Activated CD4-positive, alpha-beta memory T cell treated with anti-CD3 and anti-CD28 coated beads for 36 hours (primary cell): ENCODE results near the gene KRTAP5-5. TPM values are rescaled to one million over a fixed set of nuclear protein-coding genes. Genes with fewer than 3 reads are reported as not detected.
"Not testable (repeated sequence)": the region's sequence is repeated elsewhere in the genome, so short reads cannot be mapped to it uniquely, and the experiment has no call there.

Source experiments
- CTCF ChIA-PET: fragments of 350-600 bp; sonication (Branson Sonifier 250); formaldehyde crosslinking; loops from one replicate; lab custom pipeline; 2021; ENCODE audit warnings: antibody characterized with exemption, inconsistent platforms; lab: Charles Lee
- POLR2A ChIA-PET: fragments of 350-600 bp; sonication (Branson Sonifier 250); formaldehyde crosslinking; loops from one replicate; lab custom pipeline; 2021; ENCODE audit warnings: antibody characterized with exemption; lab: Charles Lee
- DNase-seq: peaks from one replicate; pipeline ENCODE4 v3.0.0-alpha.2; 2020
- H3K27ac Mint-ChIP-seq: one replicate; pipeline ENCODE4 v1.8.0; 2021; ENCODE audit warnings: mixed read lengths
- H3K27me3 Mint-ChIP-seq: one replicate; pipeline ENCODE4 v1.8.0; 2021; ENCODE audit warnings: mixed read lengths
- H3K36me3 Mint-ChIP-seq: one replicate; pipeline ENCODE4 v1.8.0; 2021; ENCODE audit warnings: mixed read lengths
- H3K4me1 Mint-ChIP-seq: one replicate; pipeline ENCODE4 v1.8.0; 2021; ENCODE audit warnings: low read depth, mixed read lengths
- H3K4me3 Mint-ChIP-seq: one replicate; pipeline ENCODE4 v1.8.0; 2021; ENCODE audit warnings: mild to moderate bottlenecking, mixed read lengths
- H3K9me3 Mint-ChIP-seq: one replicate; pipeline ENCODE4 v1.8.0; 2021; ENCODE audit warnings: mixed read lengths
- intact Hi-C: fragments of 100-400 bp; cut with micrococcal nuclease; formaldehyde crosslinking; loops from one replicate; pipeline ENCODE4 v1.15.1; 2023
- total RNA-seq, 2 experiments: library from RNA; stranded (reverse); gene quantifications; one replicate each; pipeline ENCODE4 v1.2.3, GENCODE V29; 2021

KRTAP5-5 gene
- total RNA-seq, 2 experiments from 2014 or later, result not detected

DNA sequence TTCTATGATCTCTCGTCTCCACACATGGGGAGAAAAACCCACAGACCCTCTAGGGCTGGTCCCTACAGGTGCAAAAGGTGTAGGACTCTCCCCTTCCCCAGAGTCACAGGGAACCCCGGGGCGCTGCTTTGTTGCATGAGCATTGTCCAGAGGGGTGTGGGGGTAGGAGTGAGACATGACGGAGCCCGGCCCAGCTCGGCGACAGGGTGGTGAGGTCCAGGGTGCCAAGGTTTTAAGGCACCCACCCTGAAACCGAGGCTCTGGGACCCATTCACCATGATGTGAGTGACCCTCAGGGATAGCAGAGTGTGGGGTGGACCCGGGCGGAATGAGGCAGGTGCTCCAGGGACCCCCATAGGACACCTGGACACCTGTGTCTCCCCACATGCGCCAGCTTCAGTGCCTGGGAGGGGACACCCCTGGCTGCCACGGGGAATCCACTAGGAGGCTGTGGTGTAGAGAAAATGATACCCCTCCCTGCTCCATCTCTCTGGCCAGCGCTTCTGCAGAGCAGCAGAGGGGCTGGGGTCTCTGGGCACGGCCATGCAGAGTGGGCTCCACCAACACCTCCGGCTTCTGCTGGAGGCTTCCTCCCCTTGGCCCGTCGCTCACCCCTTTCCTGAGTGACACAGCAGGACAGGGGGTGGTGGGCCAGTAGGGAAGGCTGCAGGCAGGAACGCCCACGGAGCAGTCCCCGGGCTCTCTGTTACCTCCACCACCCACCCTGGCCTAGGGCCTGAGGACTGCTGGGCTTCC lies 15.2 kb downstream of the KRTAP5-5 start:
- POLR2A ChIA-PET, result no interaction called here
- no peak overlapping the region for H3K4me3 Mint-ChIP-seq
- intact Hi-C loops, result no loop called here
- no peaks in the 10 kb centered on the region for H3K36me3 Mint-ChIP-seq
- no peaks in the 10 kb centered on the region for H3K4me1 Mint-ChIP-seq
- no peak for DNase-seq
- no peaks in the 10 kb centered on the region for H3K9me3 Mint-ChIP-seq
- H3K27me3 Mint-ChIP-seq, result peaks cover 8% of the 10 kb centered on the region
- no peak overlapping the region for H3K27ac Mint-ChIP-seq
- CTCF ChIA-PET, result interaction anchor here (0.9 kb wide), 1 partner anchor 49 kb away, joined by 4 read pairs; no protein-coding TSS in a partner anchor

DNA sequence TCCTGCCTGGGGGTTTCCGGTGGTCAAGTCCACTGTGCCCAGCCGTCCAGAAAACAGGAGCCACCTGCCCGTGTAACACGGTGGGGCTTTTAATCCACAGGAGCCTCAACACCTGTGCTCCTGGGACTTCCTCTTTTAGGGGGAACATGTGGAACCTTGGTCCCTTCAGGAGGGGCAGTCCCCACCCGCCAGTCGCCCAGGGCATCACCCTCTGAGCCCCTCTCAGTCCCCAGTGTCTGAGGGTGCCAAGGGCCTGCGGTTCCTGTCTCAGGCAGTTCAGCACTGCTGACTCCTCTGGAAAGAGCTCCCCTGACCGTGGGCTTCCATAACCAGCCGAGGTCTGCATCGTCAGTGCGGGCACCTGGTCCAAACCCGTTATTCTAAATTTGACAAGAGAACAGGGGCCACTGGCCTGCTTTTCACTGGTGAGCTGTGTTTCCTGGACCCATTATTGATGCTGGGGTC lies 15.8 kb downstream of the KRTAP5-5 start:
- no peaks in the 10 kb centered on the region for H3K9me3 Mint-ChIP-seq
- intact Hi-C loops, result no loop called here
- H3K36me3 Mint-ChIP-seq, result no peaks in the 10 kb centered on the region
- H3K4me3 Mint-ChIP-seq, result no peak overlapping the region
- H3K27me3 Mint-ChIP-seq, result peaks cover 2% of the 10 kb centered on the region
- ChIA-PET POLR2A (no interaction called here), CTCF (interaction anchor here (0.9 to 1.4 kb wide), 3 partner anchors 11 to 49 kb away, joined by 3 to 4 read pairs (median 4); no protein-coding TSS in a partner anchor)
- DNase-seq, result no peak
- no peaks in the 10 kb centered on the region for H3K4me1 Mint-ChIP-seq
- no peak overlapping the region for H3K27ac Mint-ChIP-seq

DNA sequence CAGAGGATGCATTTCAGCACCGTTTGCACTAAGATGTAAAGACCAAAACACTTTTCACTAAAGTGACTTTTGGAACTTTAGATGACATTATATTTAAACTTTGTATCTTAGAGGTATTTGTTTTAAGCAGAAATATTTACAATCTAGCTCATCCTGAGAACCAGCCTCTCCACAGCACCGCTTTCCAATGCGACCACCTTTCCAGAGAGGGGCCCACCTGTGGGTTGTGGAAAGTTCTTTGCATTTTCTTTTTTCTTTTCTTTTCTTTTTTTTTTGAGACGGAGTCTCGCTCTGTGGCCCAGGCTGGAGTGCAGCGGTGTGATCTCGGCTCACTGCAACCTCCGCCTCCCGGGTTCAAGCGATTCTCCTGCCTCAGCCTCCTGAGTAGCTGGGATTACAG lies 17.0 kb downstream of the KRTAP5-5 start:
- intact Hi-C loops, H3K36me3 Mint-ChIP-seq, POLR2A ChIA-PET, H3K4me3 Mint-ChIP-seq, H3K9me3 Mint-ChIP-seq, DNase-seq, H3K4me1 Mint-ChIP-seq, H3K27me3 Mint-ChIP-seq, H3K27ac Mint-ChIP-seq: not testable (repeated sequence)
- CTCF ChIA-PET, result interaction anchor here (0.7 to 1.4 kb wide), 4 partner anchors 9 to 151 kb away, joined by 3 to 4 read pairs (median 3); no protein-coding TSS in a partner anchor

DNA sequence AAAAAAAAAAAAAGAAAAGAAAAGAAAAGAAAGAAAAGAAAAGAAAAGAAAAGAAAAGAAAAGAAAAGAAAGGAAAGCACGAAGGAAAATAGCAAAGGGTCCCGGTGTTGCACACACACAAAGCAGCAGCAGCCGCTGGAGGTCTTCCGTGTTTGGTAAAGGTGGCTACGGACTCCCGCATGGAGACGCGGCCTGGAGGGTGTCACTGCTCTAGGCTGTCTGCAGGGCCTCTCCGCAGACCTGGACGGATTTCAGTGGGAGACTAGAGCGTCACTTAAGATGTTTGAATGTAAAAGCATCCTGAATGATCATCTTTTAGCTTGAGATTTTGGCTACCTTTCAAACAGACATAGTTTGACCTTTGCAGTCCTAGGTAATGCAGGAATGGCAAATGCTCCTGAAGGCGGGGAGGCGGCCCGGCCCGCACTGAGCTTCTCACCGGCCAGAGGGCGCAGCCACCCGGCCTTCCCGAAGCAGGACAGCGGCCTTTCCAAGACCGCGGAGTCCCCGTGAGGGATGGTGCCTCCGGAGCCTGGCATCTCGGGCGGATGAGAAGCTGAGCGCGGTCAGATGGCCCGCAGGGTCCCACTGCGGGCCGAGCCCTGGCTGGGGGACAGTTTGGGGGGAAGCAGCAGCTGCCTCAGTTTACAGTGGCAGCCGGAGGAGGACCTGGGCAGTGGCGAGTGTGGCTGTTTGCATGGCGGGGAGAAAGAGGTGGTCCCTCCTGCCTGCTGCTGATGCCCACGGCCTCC lies 18.5 kb downstream of the KRTAP5-5 start:
- ChIA-PET POLR2A (no interaction called here), CTCF (no interaction called here)
- Mint-ChIP-seq H3K27ac (no peak overlapping the region), H3K4me3 (no peak overlapping the region), H3K9me3 (no peaks in the 10 kb centered on the region), H3K27me3 (no peaks in the 10 kb centered on the region), H3K36me3 (no peaks in the 10 kb centered on the region), H3K4me1 (no peaks in the 10 kb centered on the region)
- no peak for DNase-seq
- intact Hi-C loops, result no loop called here

DNA sequence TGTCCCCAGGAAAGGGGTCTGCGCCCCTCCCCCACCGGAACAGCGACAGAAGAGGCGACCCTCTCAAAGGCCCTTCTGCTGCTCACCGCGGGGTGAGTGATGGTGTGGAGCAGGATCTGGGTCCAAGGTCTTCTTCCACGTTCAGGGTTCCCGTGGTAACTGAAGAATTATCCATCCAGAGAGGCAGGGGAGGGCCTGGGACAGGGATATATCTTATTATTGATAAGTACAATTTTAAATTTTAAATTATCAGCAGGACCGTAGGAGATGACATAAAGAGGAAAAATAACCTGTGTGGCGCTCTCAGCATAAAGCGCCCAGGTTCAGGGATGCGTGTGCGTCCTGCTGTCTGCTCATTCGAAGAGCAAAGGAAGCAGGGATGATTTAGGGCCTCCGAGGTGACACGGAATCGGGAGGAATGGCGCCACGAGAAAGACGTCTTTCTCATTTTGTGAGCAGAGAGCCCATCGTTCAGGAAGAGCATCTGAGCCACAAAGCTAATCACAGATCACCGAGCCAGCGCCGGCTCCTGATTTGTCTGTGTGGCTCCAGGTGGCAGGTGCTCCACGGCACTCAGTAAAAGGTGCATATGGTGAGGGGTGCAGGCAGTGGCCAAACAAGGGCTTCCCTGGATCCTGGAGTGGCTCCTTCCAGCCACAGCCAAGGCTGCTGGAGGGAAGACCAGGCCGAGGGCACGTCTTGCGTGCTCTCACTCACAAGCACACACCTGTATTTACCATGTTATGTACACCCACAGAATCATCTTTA lies 19.3 kb downstream of the KRTAP5-5 start:
- Mint-ChIP-seq H3K27ac (no peak overlapping the region), H3K36me3 (no peaks in the 10 kb centered on the region), H3K4me1 (no peaks in the 10 kb centered on the region), H3K4me3 (no peak overlapping the region), H3K27me3 (peaks cover 1% of the 10 kb centered on the region), H3K9me3 (no peaks in the 10 kb centered on the region)
- no peak for DNase-seq
- CTCF ChIA-PET, result no interaction called here
- POLR2A ChIA-PET, result no interaction called here
- intact Hi-C loops, result no loop called here

DNA sequence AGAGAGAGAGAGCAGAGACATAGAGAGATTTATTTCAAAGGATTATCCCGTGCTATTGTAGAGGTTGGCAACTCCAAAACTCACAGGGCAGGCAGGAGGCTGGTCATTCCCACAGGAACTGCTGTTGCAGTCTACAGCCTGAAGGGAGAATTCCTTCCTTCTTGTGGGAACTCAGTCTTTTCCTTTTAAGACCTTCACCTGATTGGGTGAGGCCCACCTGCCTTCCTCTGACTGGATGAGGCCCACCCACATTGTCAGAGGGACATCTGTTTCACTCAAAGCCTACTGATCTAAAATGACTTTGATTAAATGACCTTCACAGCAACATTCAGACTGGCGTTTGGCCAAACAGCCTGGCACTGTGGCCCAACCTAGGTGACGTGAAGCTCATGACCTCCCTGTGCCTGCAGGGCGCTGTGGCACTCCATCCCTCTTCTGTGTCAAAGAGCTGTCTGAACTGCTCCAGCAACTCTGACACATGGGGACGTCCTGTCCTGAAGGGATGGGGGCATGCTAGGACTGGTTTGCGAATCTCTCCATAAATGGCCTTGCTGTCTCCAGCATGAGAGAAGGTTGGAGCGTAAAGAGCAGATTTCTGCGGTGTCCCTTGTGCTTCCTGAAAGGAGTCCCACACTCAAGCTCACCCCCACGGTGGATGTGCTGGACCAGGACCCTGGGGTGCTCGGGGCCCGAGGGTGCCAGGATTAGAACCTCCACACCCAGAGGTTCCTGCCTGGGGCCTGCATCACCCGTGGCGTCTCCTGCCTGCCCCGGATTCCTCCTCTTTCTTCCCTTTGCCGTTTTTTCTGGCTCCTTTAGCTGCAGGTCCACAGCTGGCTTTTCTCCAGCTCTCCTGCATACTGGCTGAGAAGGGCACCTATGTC lies 20.7 kb downstream of the KRTAP5-5 start:
- no peak for DNase-seq
- H3K36me3 Mint-ChIP-seq, result no peaks in the 10 kb centered on the region
- H3K4me1 Mint-ChIP-seq, result no peaks in the 10 kb centered on the region
- peaks cover 11% of the 10 kb centered on the region for H3K27me3 Mint-ChIP-seq
- intact Hi-C loops, result loop anchor here (5.0 kb wide), 1 partner anchor 42 kb away; no protein-coding TSS in a partner anchor
- ChIA-PET POLR2A (no interaction called here), CTCF (interaction anchor here (0.6 to 6.7 kb wide), 7 partner anchors 11 to 501 kb away, joined by 3 to 102 read pairs (median 11); partner anchors contain the start of gene SYT8)
- no peak overlapping the region for H3K4me3 Mint-ChIP-seq
- no peaks in the 10 kb centered on the region for H3K9me3 Mint-ChIP-seq
- H3K27ac Mint-ChIP-seq, result no peak overlapping the region

DNA sequence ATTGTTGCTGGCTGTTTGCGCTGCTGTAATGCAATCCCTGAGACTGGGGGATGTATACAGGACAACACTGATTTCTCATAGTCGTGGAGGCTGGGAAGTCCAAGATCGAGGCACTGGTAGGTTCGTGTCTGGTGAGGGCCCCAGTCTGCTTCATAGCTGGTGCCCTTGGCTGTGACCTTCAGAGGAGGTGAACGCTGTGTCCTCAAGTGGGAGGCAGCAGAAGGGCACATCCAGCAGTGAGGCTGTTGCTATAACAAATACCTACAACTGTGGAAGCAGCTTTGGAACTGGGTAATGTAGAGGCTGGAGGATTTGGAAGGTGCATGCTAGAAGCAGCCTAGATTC lies 21.3 kb downstream of the KRTAP5-5 start:
- H3K27ac Mint-ChIP-seq, result no peak overlapping the region
- CTCF ChIA-PET, result interaction anchor here (0.7 to 6.7 kb wide), 6 partner anchors 43 to 500 kb away, joined by 3 to 102 read pairs (median 12); partner anchors contain the start of gene SYT8
- intact Hi-C loops, result loop anchor here (5.0 kb wide), 1 partner anchor 41 kb away; no protein-coding TSS in a partner anchor
- H3K4me3 Mint-ChIP-seq, result no peak overlapping the region
- no peaks in the 10 kb centered on the region for H3K9me3 Mint-ChIP-seq
- H3K27me3 Mint-ChIP-seq, result peaks cover 16% of the 10 kb centered on the region
- no peaks in the 10 kb centered on the region for H3K4me1 Mint-ChIP-seq
- DNase-seq, result no peak
- POLR2A ChIA-PET, result no interaction called here
- H3K36me3 Mint-ChIP-seq, result no peaks in the 10 kb centered on the region

DNA sequence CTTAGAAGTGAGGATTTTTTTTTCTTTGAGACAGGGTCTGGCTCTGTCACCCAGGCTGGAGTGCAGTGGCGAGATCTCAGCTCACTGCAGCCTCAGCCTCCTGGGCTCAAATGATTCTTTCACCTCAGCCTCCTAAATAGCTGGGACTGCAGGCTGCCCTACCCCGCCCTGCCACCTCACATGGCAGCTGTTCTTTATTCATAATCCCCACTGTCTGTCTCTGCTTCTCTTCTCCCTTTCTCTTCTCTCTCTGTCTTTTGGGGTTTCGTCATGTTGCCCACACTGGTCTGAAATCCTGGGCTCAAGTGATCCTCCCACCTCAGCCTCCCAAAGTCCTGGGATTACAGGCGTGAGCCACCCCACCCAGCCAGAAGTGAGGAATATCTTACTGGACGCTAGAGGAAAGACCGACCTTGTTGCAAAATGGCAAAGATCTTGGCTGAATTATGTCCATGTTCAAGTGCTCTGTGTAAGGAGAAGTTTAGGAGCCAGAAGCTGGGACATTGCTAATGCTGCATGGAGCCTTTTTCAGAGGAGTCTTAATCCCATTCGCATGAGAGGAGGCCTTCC lies 21.9 kb downstream of the KRTAP5-5 start:
- intact Hi-C loops, result loop anchor here (5.0 kb wide), 1 partner anchor 41 kb away; no protein-coding TSS in a partner anchor
- Mint-ChIP-seq H3K36me3 (no peaks in the 10 kb centered on the region), H3K27me3 (peaks cover 18% of the 10 kb centered on the region), H3K9me3 (no peaks in the 10 kb centered on the region), H3K4me3 (no peak overlapping the region), H3K27ac (no peak overlapping the region), H3K4me1 (no peaks in the 10 kb centered on the region)
- POLR2A ChIA-PET, result no interaction called here
- CTCF ChIA-PET, result interaction anchor here (1.7 to 6.7 kb wide), 5 partner anchors 26 to 500 kb away, joined by 6 to 102 read pairs (median 13); partner anchors contain the start of gene SYT8
- DNase-seq, result no peak

DNA sequence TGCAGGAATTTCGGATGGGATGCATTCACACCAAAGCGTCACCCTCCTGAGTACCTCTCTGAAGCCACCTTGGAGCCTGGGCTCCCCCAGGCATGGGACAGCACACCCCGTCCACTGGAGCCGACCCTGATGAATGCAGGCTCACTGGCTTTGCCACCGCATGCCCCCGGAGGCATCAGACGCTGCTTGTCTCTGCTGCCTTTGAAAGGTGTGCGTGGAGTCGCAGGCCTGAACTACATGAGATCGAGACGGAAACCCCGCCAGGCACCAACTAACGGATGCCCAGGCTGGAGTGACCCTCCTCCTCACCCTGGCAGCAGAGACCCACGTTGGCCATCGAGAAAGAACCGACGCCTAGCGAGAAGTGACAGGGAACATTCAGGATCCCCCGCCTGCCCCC lies 22.5 kb downstream of the KRTAP5-5 start:
- CTCF ChIA-PET, result interaction anchor here (0.6 to 6.7 kb wide), 59 partner anchors 10 to 1559 kb away, joined by 3 to 104 read pairs (median 6); partner anchors contain the start of genes PRR33 and SYT8
- Mint-ChIP-seq H3K27me3 (peaks cover 20% of the 10 kb centered on the region), H3K4me3 (no peak overlapping the region), H3K9me3 (no peaks in the 10 kb centered on the region), H3K36me3 (no peaks in the 10 kb centered on the region), H3K4me1 (no peaks in the 10 kb centered on the region), H3K27ac (no peak overlapping the region)
- intact Hi-C loops, result loop anchor here (2.0 to 5.0 kb wide), 2 partner anchors 40 to 181 kb away; no protein-coding TSS in a partner anchor
- DNase-seq, result peak; percentile 6
- POLR2A ChIA-PET, result interaction anchor here (1.1 kb wide), 1 partner anchor 41 kb away, joined by 3 read pairs; no protein-coding TSS in a partner anchor

DNA sequence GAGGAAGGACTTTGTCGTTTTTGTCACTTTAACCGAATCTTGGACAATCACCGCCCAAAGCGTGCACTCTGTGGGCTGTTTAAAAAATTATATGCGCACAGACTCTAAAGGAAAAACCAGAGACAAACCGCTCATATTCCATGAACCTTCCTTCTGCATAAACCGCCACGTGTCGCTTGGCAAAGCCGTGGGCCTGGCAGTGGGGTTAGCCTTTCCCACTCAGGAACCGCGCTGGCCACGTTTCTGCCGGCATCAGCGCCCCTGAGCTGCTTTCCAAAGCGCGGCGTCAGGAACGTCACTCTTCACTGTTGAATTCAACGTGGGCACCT lies 22.8 kb downstream of the KRTAP5-5 start:
- ChIA-PET POLR2A (interaction anchor here (1.1 kb wide), 1 partner anchor 41 kb away, joined by 3 read pairs; no protein-coding TSS in a partner anchor), CTCF (interaction anchor here (0.6 to 6.7 kb wide), 62 partner anchors 10 to 1558 kb away, joined by 3 to 104 read pairs (median 5); partner anchors contain the start of genes KRTAP5-6, PRR33 and SYT8)
- intact Hi-C loops, result loop anchor here (2.0 to 5.0 kb wide), 2 partner anchors 40 to 180 kb away; no protein-coding TSS in a partner anchor
- H3K4me1 Mint-ChIP-seq, result no peaks in the 10 kb centered on the region
- H3K27me3 Mint-ChIP-seq, result peaks cover 20% of the 10 kb centered on the region
- no peak overlapping the region for H3K27ac Mint-ChIP-seq
- no peak overlapping the region for H3K4me3 Mint-ChIP-seq
- no peaks in the 10 kb centered on the region for H3K36me3 Mint-ChIP-seq
- DNase-seq, result no peak
- H3K9me3 Mint-ChIP-seq, result no peaks in the 10 kb centered on the region
